Stomach (tissue), 8 donors: Measurements from ENCODE around the gene CD79B. TPM values are rescaled to one million over a fixed set of nuclear protein-coding genes. Genes with fewer than 3 reads are reported as not detected.

ENCODE experiments used
- polyA plus RNA-seq, 3 donors: library from polyadenylated mRNA; stranded (reverse); fragments of 200-250 nt; gene quantifications; one replicate each; pipeline ENCODE4 v1.2.3, GENCODE V29; 2013
- small RNA-seq, 4 donors: library from RNA; depleted of rRNA; stranded (forward); fragments of <200 nt; gene quantifications; one replicate each; pipeline ENCODE3, GENCODE V24; 2016
- total RNA-seq, 5 donors: library from RNA; depleted of rRNA; stranded (reverse); fragments of >200 nt; gene quantifications; one replicate each; pipeline versions ENCODE4 v1.1.0 to v1.2.3, GENCODE V29; 2014 to 2016
- donor health status: healthy with polysubstance abuse.
- donor health status: Bipolar disorder and iron deficiency.
- donor health status: healthy.

Gene CD79B
- total and polyA plus RNA-seq, 8 donors, result 1.7 to 9.7 (median 5.3) TPM; not detected in 3

Small RNA genes within 50 kb of the gene (small RNA-seq; reads per million reads assigned to genes)
- gene AC040958.1, result 0 reads per million in 4 donors
- 0 reads per million in 4 donors for gene AC127029.1
- 0 reads per million in 4 donors for gene GH1

Other genes starting within 250 kb of the CD79B start
- gene LIMD2, start 232.2 kb downstream of the CD79B start, total RNA-seq, result 10 to 100 TPM in 2 of 5 donors, 1 to 10 TPM in 3; 4.9 to 27.2 (median 9.6) TPM
- gene LIMD2, start 232.2 kb downstream of the CD79B start, polyA plus RNA-seq, result 10 to 100 TPM; 12.0 to 21.0 (median 20.2) TPM
- 10 to 100 TPM; 15.8 to 56.2 (median 31.3) TPM for gene STRADA, start 190.5 kb downstream of the CD79B start, total RNA-seq
- gene STRADA, start 190.5 kb downstream of the CD79B start, polyA plus RNA-seq, result 10 to 100 TPM in 2 of 3 donors, 1 to 10 TPM in 1; 9.8 to 17.7 (median 12.6) TPM
- 100 to 1,000 TPM in 2 of 5 donors, 10 to 100 TPM in 3; 38.8 to 139 (median 69.4) TPM for gene CCDC47, start 158.7 kb downstream of the CD79B start, total RNA-seq
- 10 to 100 TPM; 11.5 to 34.6 (median 18.5) TPM for gene CCDC47, start 158.7 kb downstream of the CD79B start, polyA plus RNA-seq
- 100 to 1,000 TPM; 182 to 346 (median 205) TPM for gene DDX42, start 158.2 kb downstream of the CD79B start, total RNA-seq
- gene DDX42, start 158.2 kb downstream of the CD79B start, polyA plus RNA-seq, result 10 to 100 TPM; 42.7 to 59.9 (median 52.7) TPM
- 100 to 1,000 TPM in 1 of 5 donors, 10 to 100 TPM in 4; 19.2 to 177 (median 80.1) TPM for gene PSMC5, start 104.9 kb downstream of the CD79B start, total RNA-seq
- gene PSMC5, start 104.9 kb downstream of the CD79B start, polyA plus RNA-seq, result 100 to 1,000 TPM; 151 to 211 (median 153) TPM
- gene FTSJ3, start 104.7 kb downstream of the CD79B start, total RNA-seq, result 10 to 100 TPM in 4 of 5 donors, 1 to 10 TPM in 1; 3.5 to 54.0 (median 38.6) TPM
- 10 to 100 TPM; 12.2 to 14.4 (median 13.4) TPM for gene FTSJ3, start 104.7 kb downstream of the CD79B start, polyA plus RNA-seq
- 100 to 1,000 TPM in 3 of 5 donors, 10 to 100 TPM in 2; 90.6 to 244 (median 109) TPM for gene SMARCD2, start 89.6 kb downstream of the CD79B start, total RNA-seq
- 10 to 100 TPM; 65.1 to 86.9 (median 66.9) TPM for gene SMARCD2, start 89.6 kb downstream of the CD79B start, polyA plus RNA-seq
- gene CSH2, start 58.7 kb downstream of the CD79B start, total RNA-seq, result not detected
- not detected for gene CSH2, start 58.7 kb downstream of the CD79B start, polyA plus RNA-seq
- not detected for gene GH2, start 50.4 kb downstream of the CD79B start, total RNA-seq
- not detected for gene GH2, start 50.4 kb downstream of the CD79B start, polyA plus RNA-seq
- gene CSH1, start 35.8 kb downstream of the CD79B start, total RNA-seq, result not detected
- gene CSH1, start 35.8 kb downstream of the CD79B start, polyA plus RNA-seq, result not detected
- not detected for gene CSHL1, start 21.1 kb downstream of the CD79B start, total RNA-seq
- gene CSHL1, start 21.1 kb downstream of the CD79B start, polyA plus RNA-seq, result not detected
- not detected for gene GH1, start 13.5 kb downstream of the CD79B start, total RNA-seq
- gene GH1, start 13.5 kb downstream of the CD79B start, polyA plus RNA-seq, result not detected
- gene SCN4A, start 40.6 kb upstream of the CD79B start, total RNA-seq, result 1 to 10 TPM in 3 of 5 donors, not detected in 2; 1.2 to 2.7 (median 2.4) TPM
- under 1 TPM; 0.05 to 0.31 (median 0.19) TPM for gene SCN4A, start 40.6 kb upstream of the CD79B start, polyA plus RNA-seq
- under 1 TPM in 1 of 5 donors, not detected in 4; 0.92 TPM for gene PRR29, start 66.0 kb upstream of the CD79B start, total RNA-seq
- gene PRR29, start 66.0 kb upstream of the CD79B start, polyA plus RNA-seq, result under 1 TPM in 2 of 3 donors, not detected in 1; 0.08 to 0.50 TPM
- gene ICAM2, start 88.3 kb upstream of the CD79B start, total RNA-seq, result 10 to 100 TPM in 1 of 5 donors, 1 to 10 TPM in 2, not detected in 2; 4.7 to 25.3 (median 9.9) TPM
- 10 to 100 TPM in 2 of 3 donors, 1 to 10 TPM in 1; 8.2 to 15.4 (median 11.5) TPM for gene ICAM2, start 88.3 kb upstream of the CD79B start, polyA plus RNA-seq
- gene ERN1, start 197.8 kb upstream of the CD79B start, total RNA-seq, result 10 to 100 TPM; 23.7 to 76.4 (median 33.8) TPM
- gene ERN1, start 197.8 kb upstream of the CD79B start, polyA plus RNA-seq, result 1 to 10 TPM; 4.1 to 6.4 (median 6.1) TPM